NAMALWA (cell line): Measurements from ENCODE around the gene CLTC.
"Not testable (repeated sequence)": the region's sequence is repeated elsewhere in the genome, so short reads cannot be mapped to it uniquely, and the experiment has no call there.

Experiments used
- DNase-seq: peaks from one replicate; pipeline ENCODE4 v3.0.0-alpha.2; 2015; ENCODE audit warnings: low spot score

CLTC gene

DNA sequence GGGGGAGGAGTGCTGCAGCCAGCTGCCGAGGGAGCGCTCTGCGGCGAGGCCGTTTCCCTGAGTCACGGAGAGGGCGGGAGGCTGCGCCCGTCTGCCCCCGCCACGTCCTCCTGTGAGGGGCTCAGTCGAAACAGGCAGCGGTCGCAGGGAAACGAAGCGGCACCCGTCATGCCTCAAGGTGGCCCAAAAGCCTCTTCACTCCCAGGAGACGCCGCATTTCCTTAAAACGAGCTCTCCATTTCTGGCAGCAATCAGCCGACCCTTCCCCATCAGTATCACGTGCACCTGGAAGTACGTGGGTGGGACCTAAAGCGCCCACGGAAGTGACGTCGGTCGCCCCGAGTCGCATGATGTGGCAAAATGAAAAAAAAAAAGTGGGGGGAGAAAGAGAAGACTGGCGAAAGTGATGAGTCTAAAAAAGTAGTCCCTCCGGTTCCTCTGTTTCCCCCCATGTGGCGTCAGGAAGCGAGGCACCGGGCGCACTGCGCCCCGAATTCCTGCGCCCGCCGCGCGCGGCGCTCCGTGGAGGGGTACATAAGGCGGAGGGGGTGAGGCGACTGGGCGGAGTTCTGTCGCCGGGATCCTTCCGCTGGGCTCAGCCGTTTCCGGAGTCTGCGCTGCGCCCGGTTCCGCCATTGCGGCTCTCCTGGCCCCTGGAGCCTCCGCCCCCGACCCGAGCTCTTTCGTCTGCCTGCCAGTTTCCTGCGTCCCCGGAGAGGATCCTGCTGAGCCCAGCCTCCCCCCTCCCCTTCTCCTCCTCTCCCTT is at the start of gene CLTC:
Gene CLTC (plus strand): TSS at position 598 of the 766 bp plus-strand sequence. CDS start 237 bp downstream, outside the sequence.
- peak; percentile 97 for DNase-seq

DNA sequence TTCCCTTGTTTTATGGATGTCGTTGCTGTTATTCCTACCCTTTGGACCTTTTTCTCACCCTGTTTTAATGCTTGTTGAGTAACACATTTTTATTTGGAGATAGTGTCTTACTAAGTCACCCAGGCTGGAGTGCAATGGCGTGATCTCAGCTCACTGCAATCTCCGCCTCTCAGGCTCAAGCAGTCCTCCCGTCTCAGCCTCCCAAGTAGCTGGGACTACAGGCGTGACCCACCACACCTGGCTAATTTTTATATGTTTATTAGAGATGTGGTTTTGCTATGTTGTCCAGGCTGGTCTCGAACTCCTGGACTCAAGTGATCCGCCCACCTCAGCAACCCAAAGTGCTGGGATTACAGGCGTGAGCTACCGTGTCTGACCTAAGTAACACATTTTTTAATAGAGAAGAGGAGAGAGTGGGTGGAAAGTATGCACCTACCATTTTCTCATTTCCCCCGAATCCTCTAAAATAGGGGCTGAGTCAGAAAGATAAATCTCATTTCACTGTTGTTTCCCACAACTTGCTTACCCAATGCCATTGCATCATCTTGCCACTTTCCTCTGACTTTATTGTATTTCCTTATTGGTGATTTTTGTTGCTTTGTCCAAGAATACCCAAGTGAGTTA is 47.3 kb upstream of the CLTC start:
- DNase-seq = no peak

DNA sequence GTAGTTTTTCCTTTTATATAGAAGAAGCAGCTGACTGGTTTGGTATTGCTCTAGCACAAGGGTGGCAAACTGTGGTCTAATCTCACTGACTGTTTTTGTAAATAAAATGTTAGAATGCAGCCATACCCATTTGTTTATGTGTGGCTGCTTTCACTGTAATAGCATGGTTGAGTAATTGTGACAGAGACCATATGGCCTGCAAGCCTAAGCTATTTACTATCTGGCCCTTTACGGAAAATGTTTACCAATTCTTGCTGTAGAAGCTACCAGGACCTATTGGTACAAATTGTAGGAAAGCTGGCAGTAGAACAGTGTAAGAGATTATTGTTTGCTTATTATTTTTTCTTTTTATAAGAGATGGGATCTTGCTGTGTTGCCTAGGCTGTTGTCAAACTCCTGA is 35.5 kb upstream of the CLTC start:
- not testable (repeated sequence) for DNase-seq

DNA sequence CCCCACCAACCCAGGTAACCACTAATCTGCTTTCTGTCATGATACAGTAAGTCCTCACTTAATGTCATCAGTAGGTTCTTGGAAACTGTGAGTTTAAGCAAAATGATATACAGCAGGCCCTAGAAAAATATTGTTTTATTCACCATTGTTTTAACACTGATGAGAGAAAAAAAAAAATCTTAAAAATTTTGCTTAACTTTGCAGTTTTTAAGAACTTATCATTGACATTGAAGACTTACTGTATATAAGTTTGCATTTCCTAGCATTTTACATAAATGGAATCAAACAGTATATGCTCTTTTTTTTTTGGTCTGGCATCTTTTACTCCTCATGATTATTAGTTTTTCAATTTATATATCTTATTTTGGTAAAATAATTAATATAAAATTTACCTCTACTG is 19.5 kb upstream of the CLTC start:
- DNase-seq = no peak

DNA sequence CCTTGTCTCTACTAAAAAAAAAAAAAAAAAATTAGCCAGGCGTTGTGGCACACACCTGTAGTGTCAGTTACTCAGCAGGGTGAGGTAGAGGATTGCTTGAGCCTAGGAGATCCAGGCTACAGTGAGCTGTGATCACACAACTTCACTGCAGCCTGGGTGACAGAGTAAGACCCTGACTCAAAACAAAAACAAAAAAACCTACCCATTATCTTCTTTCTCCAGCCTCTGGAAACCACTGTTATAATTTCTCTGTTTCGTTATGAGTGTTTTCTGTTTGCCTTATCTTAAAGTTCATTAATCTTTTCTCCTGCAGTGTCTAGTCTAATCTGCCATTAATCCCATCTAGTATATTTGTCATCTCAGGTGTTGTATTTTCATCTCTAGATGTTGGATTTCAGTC is 18.6 kb upstream of the CLTC start:
- DNase-seq = no peak

DNA sequence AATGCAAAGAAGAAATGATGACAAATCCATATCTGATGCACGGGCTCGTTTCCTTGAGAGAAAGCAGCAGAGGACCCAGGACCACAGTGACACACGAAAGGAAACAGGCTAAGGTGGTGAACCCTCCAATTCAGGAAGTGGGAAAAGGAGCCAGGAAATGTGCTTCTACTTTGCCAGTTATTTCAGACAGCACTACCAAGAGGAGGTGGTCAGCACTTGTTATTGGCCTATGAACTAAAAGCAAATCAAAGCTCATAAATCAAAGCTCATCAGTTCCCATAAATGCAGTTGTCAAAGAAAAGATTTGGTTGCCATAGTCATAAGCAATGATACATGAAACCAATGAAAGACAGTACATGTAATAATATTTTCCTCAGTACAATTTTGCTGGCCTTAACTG is 12.6 kb upstream of the CLTC start:
- no peak for DNase-seq

DNA sequence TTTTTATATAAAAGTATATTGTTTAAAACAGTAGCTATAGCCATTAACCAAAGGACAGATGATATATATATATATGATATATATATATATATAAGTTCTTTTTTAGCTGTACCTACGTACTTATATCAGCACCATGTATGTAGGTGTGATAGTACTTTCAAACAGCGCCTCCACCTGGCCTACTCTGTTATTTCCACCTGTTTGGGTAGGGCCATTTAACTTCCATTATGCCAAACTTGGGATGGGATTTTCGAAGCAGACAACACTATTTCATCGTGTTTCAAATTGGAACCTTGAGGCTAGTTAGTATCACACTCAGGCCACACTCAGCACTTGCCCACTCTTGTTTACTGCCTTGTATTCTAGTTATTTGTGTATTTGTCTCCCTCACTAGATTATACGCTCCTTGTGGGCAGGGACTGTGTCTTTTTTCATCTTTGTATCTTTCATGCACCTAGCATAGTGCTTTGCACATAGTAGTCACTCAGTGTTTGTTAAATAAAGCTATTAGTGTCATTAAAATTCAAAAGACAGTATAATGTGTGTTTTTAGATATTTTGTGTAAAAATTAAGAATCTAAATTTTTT is 11.8 kb upstream of the CLTC start:
- DNase-seq = peak; percentile 35

DNA sequence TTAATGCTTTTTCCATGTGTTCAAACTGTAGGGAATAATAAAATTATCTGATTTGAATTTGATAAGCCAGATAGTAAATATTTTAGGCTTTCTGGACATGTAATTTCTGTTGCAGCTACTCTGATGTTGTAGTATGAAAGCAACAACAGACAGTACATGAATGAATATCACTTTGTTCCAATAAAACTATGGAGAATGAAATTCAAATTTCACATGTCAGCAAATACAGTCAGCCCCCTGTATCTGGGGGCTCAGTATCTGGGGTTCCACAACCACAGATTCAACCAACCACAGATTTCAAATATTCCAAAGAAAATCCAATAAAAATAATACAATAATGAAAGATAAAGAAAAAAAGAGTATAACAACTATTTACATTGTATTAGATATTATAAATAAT is 8.2 kb upstream of the CLTC start:
- no peak for DNase-seq

DNA sequence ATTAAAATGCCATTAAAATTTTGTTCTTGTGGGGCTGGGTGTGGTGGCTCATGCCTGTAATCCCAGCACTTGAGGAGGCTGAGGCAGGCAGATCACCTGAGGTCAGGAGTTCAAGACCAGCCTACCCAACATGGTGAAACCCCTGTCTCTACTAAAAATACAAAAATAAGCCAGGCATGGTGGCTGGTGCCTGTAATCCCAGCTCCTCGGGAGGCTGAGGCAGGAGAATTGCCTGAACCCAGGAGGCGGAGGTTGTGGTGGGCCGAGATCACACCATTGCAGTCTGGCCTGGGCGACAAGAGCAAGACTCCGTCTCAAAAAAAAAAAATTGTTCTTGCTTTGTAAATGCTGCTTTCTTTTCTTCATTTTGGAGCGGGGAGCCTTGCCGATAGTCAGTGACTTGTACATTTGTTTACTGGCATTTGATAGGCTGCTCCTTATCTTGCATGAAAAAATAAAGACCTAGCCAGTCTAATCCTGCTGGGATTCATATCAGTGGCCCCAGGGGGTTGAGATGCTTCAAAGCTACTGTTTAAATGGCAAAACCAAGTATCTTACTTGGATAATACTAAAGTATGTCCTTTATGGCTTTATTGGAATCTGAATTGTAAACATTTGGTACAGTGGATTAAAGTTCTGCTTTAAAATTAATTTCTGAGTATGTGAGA is 3.3 kb upstream of the CLTC start:
- no peak for DNase-seq

DNA sequence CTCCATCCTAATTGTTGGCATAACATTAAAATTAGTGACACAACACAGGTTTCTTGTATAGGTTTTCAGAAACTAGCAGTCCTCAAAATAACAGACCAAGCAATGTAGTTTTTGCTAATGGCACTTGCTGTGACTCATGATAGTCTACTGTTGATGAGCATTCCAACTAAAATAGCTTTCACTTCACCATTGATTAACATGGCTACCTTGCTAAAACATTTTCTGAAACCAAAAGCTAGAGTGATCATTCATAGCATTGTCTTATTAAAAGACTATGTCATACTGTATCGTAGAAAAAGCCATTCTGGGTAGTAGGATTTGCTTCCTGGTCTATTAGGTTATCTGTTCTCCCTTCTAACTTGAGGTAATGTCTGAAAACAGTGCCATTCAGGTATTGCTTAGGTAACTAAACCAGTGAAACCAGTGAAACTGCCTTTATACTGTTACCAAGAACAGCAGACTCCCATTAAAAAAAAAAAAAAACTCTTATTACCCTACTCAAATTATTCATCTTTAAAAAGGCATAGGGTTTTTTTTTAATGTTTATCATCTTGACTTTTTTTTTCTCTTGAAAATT is 2.5 kb upstream of the CLTC start:
- DNase-seq = no peak

DNA sequence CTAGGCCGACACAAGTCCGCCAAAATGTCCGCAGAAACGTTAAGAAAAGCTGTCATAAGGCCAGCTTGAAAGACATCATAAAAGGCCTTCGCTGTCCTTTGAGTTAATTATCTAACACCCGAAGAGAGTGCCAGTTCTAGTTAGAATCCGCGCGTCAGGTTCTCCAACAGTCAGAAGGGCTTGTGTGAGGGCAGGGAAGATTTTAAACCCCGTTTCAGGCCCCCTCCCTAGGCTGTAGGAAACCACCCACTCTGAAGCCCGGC is 729 bp upstream of the CLTC start:
- no peak for DNase-seq

DNA sequence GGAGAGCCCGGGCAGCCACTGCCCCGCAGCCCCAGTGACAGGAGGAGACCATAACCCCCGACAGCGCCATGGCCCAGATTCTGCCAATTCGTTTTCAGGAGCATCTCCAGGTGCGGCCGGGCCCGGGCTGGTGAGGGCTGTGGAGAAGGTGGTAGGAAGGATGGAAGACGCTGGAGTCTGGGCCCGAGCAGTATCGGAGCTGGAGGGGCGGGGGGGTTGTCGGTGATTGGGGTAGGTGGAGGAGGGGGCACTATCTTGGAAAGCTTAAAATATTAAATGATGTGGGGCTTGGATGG is 317 bp downstream of the CLTC start:
- DNase-seq = no peak

DNA sequence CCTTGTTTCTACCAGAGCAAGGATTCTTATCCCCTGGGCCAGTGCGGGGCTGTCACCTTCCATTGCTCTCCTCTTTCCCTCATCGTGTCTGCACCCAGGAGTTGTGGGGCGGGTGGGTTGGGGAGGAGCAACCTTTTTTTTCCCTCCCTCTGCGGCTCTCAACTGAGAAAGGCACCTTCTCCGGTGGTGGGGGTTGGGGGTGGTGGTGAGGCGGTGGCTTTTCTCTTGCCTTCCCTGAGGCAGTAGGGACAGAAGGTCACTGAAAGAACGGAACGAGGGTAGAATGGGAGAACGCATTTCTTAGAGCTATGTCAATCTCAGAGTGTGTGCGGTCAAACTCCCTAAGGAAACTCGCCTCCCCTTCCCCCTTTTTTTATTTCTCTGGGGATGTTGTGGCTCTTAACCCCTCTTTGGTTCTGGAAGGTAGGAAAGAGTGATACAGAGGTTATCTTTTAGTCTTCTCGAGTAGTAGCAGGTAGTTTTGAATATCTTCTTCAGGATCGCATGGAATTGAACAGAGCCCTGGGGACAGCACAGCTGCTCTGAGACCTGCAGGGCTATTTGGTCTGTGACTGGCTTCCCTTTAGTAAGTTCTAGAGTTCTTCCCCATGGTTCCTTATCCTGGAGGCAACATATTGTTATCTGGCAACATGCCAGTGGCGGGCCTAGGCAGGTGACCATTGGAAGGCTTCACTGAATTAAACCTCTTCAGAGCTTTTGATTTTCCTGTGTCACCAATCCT is 994 bp downstream of the CLTC start:
- peak; percentile 67 for DNase-seq

DNA sequence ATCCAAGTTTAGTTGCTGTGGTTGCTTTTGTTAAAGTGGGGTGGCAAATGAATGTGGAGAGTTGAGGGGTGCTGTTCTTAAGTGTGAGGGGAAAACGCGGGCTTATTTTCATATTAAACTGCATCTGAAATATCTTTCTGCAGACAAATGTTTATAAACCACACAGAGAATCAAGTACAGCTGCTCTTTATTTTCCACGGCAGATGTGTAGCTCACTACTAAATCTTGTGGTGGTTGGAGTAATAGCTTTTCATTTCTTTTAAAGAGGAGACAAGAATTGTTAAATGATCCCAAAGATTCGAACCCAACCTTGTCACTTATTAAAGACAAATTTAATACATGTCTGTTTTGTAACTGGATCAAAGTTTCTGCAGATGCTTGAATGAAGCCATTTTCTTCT is 2.1 kb downstream of the CLTC start:
- peak; percentile 43 for DNase-seq

DNA sequence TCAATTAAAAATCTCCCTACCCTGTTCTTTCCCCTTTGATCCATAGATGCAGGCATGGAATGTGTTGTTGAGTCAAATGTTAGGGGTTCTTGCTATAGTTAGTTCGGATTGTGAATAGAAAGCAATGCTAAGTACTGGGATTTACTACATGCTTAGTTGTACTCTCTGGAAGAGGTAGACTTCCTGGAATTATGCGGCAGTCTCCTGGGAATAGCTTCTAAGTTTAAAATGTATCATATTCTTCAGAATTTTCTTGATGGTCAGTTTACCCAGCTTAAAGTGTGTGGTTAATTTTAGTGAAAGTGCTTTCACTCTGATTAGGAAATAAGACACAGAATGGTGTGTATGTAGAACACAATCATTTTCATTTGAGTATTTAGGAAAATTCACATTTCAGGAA is 3.5 kb downstream of the CLTC start:
- DNase-seq = no peak

DNA sequence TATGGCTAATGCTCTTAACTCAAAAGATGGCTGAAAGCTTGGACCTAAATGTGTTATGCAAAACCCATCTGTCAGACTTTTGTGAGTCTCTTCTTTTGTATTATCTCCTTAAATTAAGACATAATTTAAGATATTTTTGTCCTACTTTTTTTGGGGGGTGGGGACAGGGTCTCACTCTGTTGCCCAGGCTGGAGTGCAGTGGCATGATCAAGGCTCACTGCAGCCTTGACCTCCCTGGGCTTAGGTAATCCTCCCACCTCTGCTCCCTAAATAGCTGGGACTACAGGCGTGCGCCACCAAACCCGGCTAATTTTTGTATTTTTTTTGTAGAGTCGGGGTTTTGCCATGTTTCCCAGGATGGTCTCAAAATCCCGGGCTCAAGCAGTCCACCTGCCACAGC is 7.1 kb downstream of the CLTC start:
- DNase-seq = no peak

DNA sequence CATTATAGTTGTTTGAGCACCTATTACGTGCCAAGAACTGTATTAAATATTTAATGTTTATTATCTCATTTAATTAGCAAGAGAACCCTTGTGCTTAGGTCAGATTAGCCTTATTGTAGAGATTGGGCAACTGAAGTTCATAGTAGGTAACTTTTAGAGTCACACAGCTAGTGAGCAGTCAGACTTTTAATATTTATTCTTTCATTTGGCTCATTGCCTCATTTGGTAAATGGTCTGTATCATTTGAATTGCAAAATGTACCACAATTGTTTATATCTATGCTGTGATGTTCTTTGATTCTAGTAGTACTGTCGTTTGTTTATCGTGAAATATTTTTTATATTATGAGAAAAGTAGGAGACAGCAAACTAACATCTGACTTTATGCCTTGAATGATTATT is 7.6 kb downstream of the CLTC start:
- DNase-seq = no peak

DNA sequence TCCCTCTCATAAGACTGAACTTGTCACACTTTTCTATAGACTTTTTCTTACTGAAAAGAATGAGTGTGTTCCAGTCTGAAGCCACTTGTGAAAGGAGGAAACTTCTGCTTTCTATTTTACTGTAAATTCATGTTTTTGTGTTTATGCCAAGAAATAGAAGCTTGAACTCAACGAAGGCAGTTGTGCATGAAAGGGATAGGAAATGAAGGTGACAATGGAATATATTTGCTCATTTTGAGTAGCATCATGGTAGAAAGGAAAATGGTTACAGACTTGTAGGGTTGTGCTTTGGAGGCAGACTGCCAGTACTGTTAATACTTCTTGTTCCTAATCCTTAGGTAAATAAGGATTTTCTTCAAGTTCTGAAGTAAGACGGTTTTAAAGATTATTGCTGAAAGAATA is 8.1 kb downstream of the CLTC start:
- DNase-seq = peak; percentile 53

DNA sequence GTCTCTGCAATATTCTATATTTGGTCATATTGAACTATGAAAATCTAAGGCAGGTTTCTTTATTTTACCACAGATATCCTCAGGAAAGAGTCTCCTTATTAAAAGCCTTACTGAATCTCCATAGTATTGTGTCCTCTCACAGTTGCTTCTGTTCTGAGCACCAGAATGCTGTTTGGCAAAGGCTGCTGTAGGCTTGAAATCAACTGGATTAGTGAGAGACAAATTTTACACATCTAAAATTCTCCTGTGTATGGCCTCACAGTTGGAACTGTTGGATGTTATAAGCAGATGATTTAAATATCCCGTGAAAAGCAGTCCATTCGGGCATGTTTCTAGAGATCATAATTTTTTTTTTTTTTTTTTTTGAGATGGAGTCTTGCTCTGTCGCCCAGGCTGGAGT is 9.5 kb downstream of the CLTC start:
- DNase-seq = no peak

DNA sequence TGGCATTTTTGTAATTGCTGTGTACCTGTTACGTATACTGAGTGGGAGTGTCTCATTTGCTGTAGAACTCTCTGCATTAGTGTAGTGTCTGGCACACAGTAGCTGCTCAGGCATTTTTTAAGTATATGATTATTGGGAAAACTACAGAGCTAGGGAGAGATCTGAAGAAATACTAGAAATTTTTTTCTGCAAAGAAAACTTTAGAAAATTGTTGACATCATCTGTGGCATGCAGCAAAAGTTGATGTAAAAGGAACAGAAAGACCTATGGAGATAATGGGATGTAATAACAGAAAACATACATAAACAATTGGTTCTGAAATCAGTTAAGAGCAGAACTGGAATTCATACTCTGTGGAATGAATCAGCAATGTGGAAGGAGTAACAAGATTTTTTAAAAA is 11.6 kb downstream of the CLTC start:
- DNase-seq = no peak

DNA sequence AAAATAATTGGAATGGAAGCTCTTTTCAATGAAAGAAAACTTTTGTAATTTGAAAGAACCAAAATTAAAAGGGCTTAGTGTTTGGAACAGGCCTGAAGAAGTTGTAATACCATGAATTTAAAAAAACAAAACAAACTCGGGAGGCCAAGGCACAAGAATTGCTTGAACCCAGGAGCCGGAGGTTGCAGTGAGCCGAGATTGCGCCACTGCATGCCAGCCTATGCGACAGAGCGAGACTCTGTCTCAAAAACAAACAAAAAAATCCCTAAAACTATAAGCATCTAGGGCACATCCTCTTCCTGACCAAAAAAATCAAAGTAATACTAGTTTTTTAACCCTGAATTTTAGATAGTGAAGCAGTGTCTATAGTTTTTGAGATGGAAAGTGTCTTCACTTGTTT is 12.7 kb downstream of the CLTC start:
- DNase-seq = no peak

DNA sequence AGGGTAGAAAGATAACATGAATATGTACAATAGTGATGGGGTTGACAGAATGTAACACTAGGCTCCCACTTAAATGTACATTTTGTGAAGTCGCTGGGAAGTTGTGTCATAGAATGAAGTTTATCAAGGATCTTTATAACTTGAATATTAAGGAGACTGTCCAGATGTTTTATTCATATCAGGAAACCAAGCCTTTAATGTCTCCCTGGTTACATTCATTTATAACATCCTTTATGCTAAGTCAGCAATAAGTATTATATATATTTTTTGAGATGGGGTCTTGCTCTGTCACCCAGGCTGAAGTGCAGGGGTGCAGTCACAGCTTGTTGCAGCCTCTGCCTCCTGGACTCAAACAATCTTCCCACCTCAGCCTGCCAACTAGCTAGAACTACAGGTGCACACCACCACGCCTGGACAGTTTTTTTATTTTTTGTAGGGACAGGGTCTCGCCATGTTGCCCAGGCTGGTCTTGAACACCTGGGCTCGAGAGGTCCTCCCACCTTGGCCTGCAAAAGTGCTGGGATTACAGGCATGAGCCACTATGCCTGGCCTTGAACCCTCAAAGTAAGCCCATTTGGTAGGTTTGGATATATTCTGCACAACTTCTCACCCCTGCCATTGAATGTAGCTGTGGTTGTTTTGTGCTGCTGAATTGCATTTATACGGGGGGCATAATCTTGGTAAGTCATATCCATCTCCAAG is 14.1 kb downstream of the CLTC start:
- no peak for DNase-seq
